K562 (cell line): ENCODE results near the gene CHPF2. TPM values are rescaled to one million over a fixed set of nuclear protein-coding genes. Genes with fewer than 3 reads are reported as not detected.

Experiments used
- ATAC-seq: fragments of 200-7000 bp; cut with Tn5 transposase; 3 replicates; pipeline ENCODE4 v1.9.1; 2020; ENCODE audit warnings: moderate library complexity
- BruUV-seq: library from RNA; stranded (reverse); fragments of 400-500 nt; replicated peaks from 2 replicates; lab custom pipeline; 2021; lab: Mats Ljungman, UMichigan
- CTCF ChIA-PET: fragments of 300-600 bp; formaldehyde crosslinking; extraction: SDS; loops from one replicate; lab custom pipeline; 2021; ENCODE audit warnings: low intra/inter-chr PET ratio; lab: Yijun Ruan, JAX
- POLR2A ChIA-PET: fragments of 300-600, 350-650 bp; sonication (Branson Sonifier 250); formaldehyde crosslinking; extraction: SDS; loops from one replicate; lab custom pipeline; 2021; ENCODE audit warnings: antibody characterized with exemption, inconsistent platforms; lab: Yijun Ruan, JAX
- DNase-seq, 4 experiments: peaks; one replicate each; pipeline versions ENCODE4 v3.0.0 to v3.0.0-alpha.2; 2011 to 2018; ENCODE audit warnings: low spot score in 3 of 4, mixed read lengths in 3 of 4; ENCODE audit errors: extremely low read depth in 1 of 4
- FAIRE-seq: peaks from 2 replicates; lab custom pipeline; 2011; peaks lifted over from hg19 to GRCh38; lab: Jason Lieb, UNC
- H2AFZ ChIP-seq: 2 replicates; pipeline ENCODE4 v1.6.0; 2011; ENCODE audit warnings: low read depth, low read length, control low read depth, inconsistent platforms
- H3K27ac ChIP-seq: fragments of 200-600 bp; 3 replicates; pipeline ENCODE4 v1.8.0; 2011; ENCODE audit warnings: low read depth, mild to moderate bottlenecking, control low read depth, inconsistent platforms, low read length, moderate library complexity, mixed read lengths; ENCODE audit errors: extremely low read depth
- H3K27me3 ChIP-seq, 2 experiments: fragments of 300-600 bp in 1 of 2; 2 replicates in 1 of 2; 3 replicates in 1 of 2; pipeline versions ENCODE4 v1.6.0 to v1.8.0; 2011; ENCODE audit warnings: inconsistent platforms in 2 of 2, low read length in 2 of 2, mild to moderate bottlenecking in 1 of 2, mixed read lengths in 1 of 2, moderate library complexity in 1 of 2; ENCODE audit not compliant: control insufficient read depth in 2 of 2, insufficient read depth in 2 of 2
- H3K36me3 ChIP-seq: fragments of 300-600 bp; 3 replicates; pipeline ENCODE4 v1.8.0; 2011; ENCODE audit warnings: mild to moderate bottlenecking, low read length, inconsistent platforms; ENCODE audit not compliant: control insufficient read depth, insufficient read depth
- H3K4me1 ChIP-seq, 2 experiments: fragments of 200-600 bp in 1 of 2; replicated peaks in 1 of 2; 2 replicates in 1 of 2; 3 replicates in 1 of 2; pipeline versions ENCODE4 v1.5.1 to v1.8.0; 2011; ENCODE audit warnings: inconsistent platforms in 2 of 2, low read length in 2 of 2, mild to moderate bottlenecking in 1 of 2, mixed read lengths in 1 of 2, moderate library complexity in 1 of 2; ENCODE audit not compliant: control insufficient read depth in 2 of 2, insufficient read depth in 2 of 2
- H3K4me2 ChIP-seq: 2 replicates; pipeline ENCODE4 v1.6.1; 2011; ENCODE audit warnings: low read length, control low read depth, inconsistent platforms, mixed read lengths; ENCODE audit not compliant: insufficient read depth
- H3K4me3 ChIP-seq: fragments of 200-600 bp; sonication (generic), shearing (Covaris generic); 2 replicates; pipeline ENCODE4 v1.5.1; 2016; ENCODE audit warnings: control low read depth, inconsistent platforms
- H3K79me2 ChIP-seq: fragments of 200-600 bp; 3 replicates; pipeline ENCODE4 v1.8.0; 2011; ENCODE audit warnings: low read length, inconsistent platforms; ENCODE audit not compliant: control insufficient read depth, insufficient read depth
- H3K9ac ChIP-seq, 2 experiments: 2 replicates each; pipeline versions ENCODE4 v1.6.0 to v1.6.1; 2011; ENCODE audit warnings: low read depth in 2 of 2, low read length in 2 of 2, control low read depth in 1 of 2, inconsistent platforms in 1 of 2, mild to moderate bottlenecking in 1 of 2, mixed read lengths in 1 of 2; ENCODE audit not compliant: insufficient read depth in 1 of 2
- H3K9me1 ChIP-seq: one replicate; pipeline ENCODE4 v1.6.0; 2011; ENCODE audit warnings: inconsistent platforms, mild to moderate bottlenecking, low read length, moderate library complexity; ENCODE audit not compliant: control insufficient read depth, insufficient read depth
- H3K9me3 ChIP-seq: replicated peaks from 2 replicates; pipeline ENCODE4 v1.5.1; 2011; ENCODE audit warnings: low read depth, low read length, inconsistent platforms; ENCODE audit not compliant: control insufficient read depth, insufficient read depth
- H4K20me1 ChIP-seq: replicated peaks from 2 replicates; pipeline ENCODE4 v1.6.1; 2011; ENCODE audit warnings: low read length, inconsistent platforms, mixed read lengths; ENCODE audit not compliant: control insufficient read depth, insufficient read depth
- ADNP ChIP-seq: fragments of 200-800 bp; sonication (Bioruptor generic); IDR thresholded peaks from 2 replicates; pipeline ENCODE4 v1.6.1; 2016; ENCODE audit warnings: missing genetic modification characterization, missing compliant biosample characterization
- ATF1 ChIP-seq, 2 experiments: fragments of 450-650 bp in 1 of 2; IDR thresholded peaks; 2 replicates each; pipeline ENCODE4 v1.6.1; 2016; ENCODE audit warnings: missing compliant biosample characterization in 1 of 2, missing genetic modification characterization in 1 of 2
- BCOR ChIP-seq: fragments of 450-650 bp; IDR thresholded peaks from 2 replicates; pipeline ENCODE4 v1.6.1; 2016
- CEBPG ChIP-seq, 3 experiments: fragments of 200-800 bp in 1 of 3; sonication (Bioruptor generic) in 1 of 3; sonication (generic) in 1 of 3; formaldehyde crosslinking in 1 of 3; IDR thresholded peaks in 2 of 3; conservative IDR thresholded peaks in 1 of 3; 2 replicates each; pipeline versions ENCODE4 v1.6.1 to v1.8.0; 2016 to 2022; ENCODE audit warnings: missing compliant biosample characterization in 2 of 3, missing genetic modification characterization in 2 of 3, mild to moderate bottlenecking in 1 of 3, missing genetic modification reagents in 1 of 3
- GTF2F1 ChIP-seq: IDR thresholded peaks from 2 replicates; pipeline ENCODE4 v1.6.1; 2011; ENCODE audit warnings: low read depth, low read length, improper control_type of control experiment
- IRF2 ChIP-seq: sonication (generic); formaldehyde crosslinking; IDR thresholded peaks from 2 replicates; pipeline ENCODE4 v1.8.1; 2022; ENCODE audit warnings: mild to moderate bottlenecking, missing genetic modification reagents
- MAX ChIP-seq: sonication (generic); formaldehyde crosslinking; IDR thresholded peaks from 2 replicates; pipeline ENCODE4 v1.9.0; 2022; ENCODE audit warnings: mild to moderate bottlenecking, missing genetic modification reagents
- MTA1 ChIP-seq: fragments of 450-650 bp; IDR thresholded peaks from 2 replicates; pipeline ENCODE4 v1.6.1; 2017; ENCODE audit warnings: borderline replicate concordance
- NR0B1 ChIP-seq: fragments of 450-650 bp; IDR thresholded peaks from one replicate; pipeline ENCODE4 v1.6.1; 2018; ENCODE audit warnings: mild to moderate bottlenecking, moderate library complexity; ENCODE audit not compliant: partially characterized antibody
- NUFIP1 ChIP-seq: fragments of 450-650 bp; IDR thresholded peaks from 2 replicates; pipeline ENCODE4 v1.6.1; 2018; ENCODE audit not compliant: partially characterized antibody
- POLR2AphosphoS2 ChIP-seq: IDR thresholded peaks from 2 replicates; pipeline ENCODE4 v1.6.1; 2012; ENCODE audit warnings: low read length, improper control_type of control experiment
- POLR2H ChIP-seq: IDR thresholded peaks from 2 replicates; pipeline ENCODE4 v1.6.1; 2016; ENCODE audit warnings: missing genetic modification characterization, low read depth, mild to moderate bottlenecking, control low read depth, missing compliant biosample characterization, moderate library complexity
- PPARD ChIP-seq: fragments of 250-450 bp; sonication (Bioruptor Pico); IDR thresholded peaks from 2 replicates; pipeline ENCODE4 v1.8.0; 2022; ENCODE audit warnings: inconsistent platforms, mild to moderate bottlenecking, moderate library complexity
- SIRT6 ChIP-seq: IDR thresholded peaks from one replicate; pipeline ENCODE4 v1.6.1; 2012; ENCODE audit warnings: low read depth, mild to moderate bottlenecking, control low read depth, inconsistent platforms, low read length, moderate library complexity
- SRF ChIP-seq, 2 experiments: fragments of 250-450, 450-650 bp in 1 of 2; sonication (Bioruptor Pico) in 1 of 2; sonication (generic) in 1 of 2; formaldehyde crosslinking; IDR thresholded peaks; 2 replicates each; pipeline versions ENCODE4 v1.5.0 to v1.5.1; 2020 to 2022; ENCODE audit warnings: mild to moderate bottlenecking in 1 of 2, missing genetic modification reagents in 1 of 2
- SRSF7 ChIP-seq: fragments of 200-400 bp; formaldehyde crosslinking; optimal IDR thresholded peaks from 2 replicates; pipeline ENCODE3; 2017; ENCODE audit warnings: mild to moderate bottlenecking, low read depth, low read length
- TAF15 ChIP-seq: fragments of 200-400 bp; formaldehyde crosslinking; IDR thresholded peaks from 2 replicates; pipeline ENCODE4 v1.6.1; 2017; ENCODE audit warnings: mild to moderate bottlenecking, low read depth, low read length, moderate library complexity
- TARDBP ChIP-seq: fragments of 450-650 bp; IDR thresholded peaks from 2 replicates; pipeline ENCODE4 v1.6.1; 2016
- ZC3H11A ChIP-seq: IDR thresholded peaks from 2 replicates; pipeline ENCODE4 v1.6.1; 2012; ENCODE audit warnings: low read depth, low read length, improper control_type of control experiment
- ZNF175 ChIP-seq: fragments of 200-800 bp; sonication (Bioruptor generic); IDR thresholded peaks from 2 replicates; pipeline ENCODE4 v1.6.1; 2016; ENCODE audit warnings: low read depth, mild to moderate bottlenecking, missing genetic modification characterization, missing compliant biosample characterization
- ZNF282 ChIP-seq: sonication (generic); formaldehyde crosslinking; IDR thresholded peaks from 2 replicates; pipeline ENCODE4 v1.8.1; 2023; ENCODE audit warnings: missing genetic modification reagents
- ZNF408 ChIP-seq: fragments of 250-450 bp; sonication (Bioruptor Pico); IDR thresholded peaks from 2 replicates; pipeline ENCODE4 v1.4.0; 2020; ENCODE audit warnings: low read depth, mild to moderate bottlenecking, moderate library complexity
- ZNF766 ChIP-seq: fragments of 200-800 bp; sonication (Bioruptor generic); conservative IDR thresholded peaks from 2 replicates; pipeline ENCODE4 v1.6.1; 2016; ENCODE audit warnings: missing genetic modification characterization, missing compliant biosample characterization
- WGBS: fragments of 100-300 bp; shearing (Covaris generic); methylation state at CpG from one replicate; pipeline ENCODE4 v1.1.6; 2016; ENCODE audit warnings: low coverage, mixed read lengths; ENCODE audit not compliant: insufficient coverage; ENCODE audit errors: missing lambda C conversion rate; 5-methylcytosine and 5-hydroxymethylcytosine counted together
- in situ Hi-C: fragments of 300-500 bp; cut with MboI; formaldehyde crosslinking; loops from 4 replicates; pipeline ENCODE4 v1.15.0; 2018; ENCODE audit warnings: inconsistent platforms, mixed read lengths
- intact Hi-C: fragments of 100-400 bp; cut with micrococcal nuclease; formaldehyde crosslinking; loops from 2 replicates; pipeline ENCODE4 v1.14.2; 2022
- polyA plus RNA-seq, 8 experiments: library from polyadenylated mRNA; depleted of rRNA in 4 of 8; stranded (reverse) in 5 of 8; unstranded in 3 of 8; fragments of >200 nt; fragmentation: Nextera tagmentation in 2 of 8; fragmentation: Illumina TruSeq in 1 of 8; extraction: Ambion mirVana in 2 of 8; extraction: Trizol in 1 of 8; gene quantifications; 2 replicates each; pipeline versions ENCODE4 v1.2.1 to v1.2.3, GENCODE V29; 2011 to 2014; ENCODE audit warnings: inconsistent platforms in 1 of 8, missing spikeins in 1 of 8
- total RNA-seq, 7 experiments: library from RNA; depleted of rRNA in 6 of 7; stranded (reverse); fragments of >200 nt in 6 of 7; fragmentation: Illumina TruSeq in 2 of 7; extraction: Trizol in 2 of 7; gene quantifications; 2 replicates each; pipeline versions ENCODE4 v1.2.1 to v1.2.3, GENCODE V29; 2011 to 2021; ENCODE audit warnings: low replicate concordance in 1 of 7

The CHPF2 gene
- total and polyA plus RNA-seq, 9 of the 15 experiments (the other 6 are each of a cell fraction or from before 2014, with no cell fraction given), result 0.08 to 32.8 (median 10.5) TPM

GRCh38 chr7:151249034-151249731 lies 16.9 kb downstream of the CHPF2 start:
- Histone ChIP-seq H3K79me2 (no peaks in the 10 kb centered on the region), H3K27ac (no peak overlapping the region), H3K36me3 (no peaks in the 10 kb centered on the region), H3K4me2 (peak overlapping the region; percentile 66), H4K20me1 (peaks cover 26% of the 10 kb centered on the region; the same call in 1 of the 2 replicates), H3K27me3 (peaks cover 26 to 57% of the 10 kb centered on the region in 2 experiments), H3K4me1 (peaks cover 28 to 78% of the 10 kb centered on the region in 2 experiments), H3K9me3 (no peaks in the 10 kb centered on the region), H3K9ac (peak overlapping the region; percentile 5 to 84; a peak in 2 of 4 replicates), H2AFZ (peak overlapping the region; percentile 68), H3K4me3 (peak overlapping the region; percentile 32; the same call in 1 of the 2 replicates), H3K9me1 (peaks cover 4% of the 10 kb centered on the region)
- in situ Hi-C loops (no loop called here), intact Hi-C loops (no loop called here)
- 18% methylated on average over 43 of the region's 45 CpGs for WGBS
- no peak for FAIRE-seq
- POLR2A ChIA-PET, result interaction anchor here (0.7 to 1.7 kb wide), 3 partner anchors 23 to 73 kb away, joined by 3 to 6 read pairs (median 4); no protein-coding TSS in a partner anchor
- BruUV-seq, result no TSS peak
- ATAC-seq, result peak; percentile 5
- CTCF ChIA-PET, result interaction anchor here (1.6 kb wide), 1 partner anchor 54 kb away, joined by 11 read pairs; no protein-coding TSS in a partner anchor
- peak in 3 of 4 experiments; percentile 56 to 63 (median 61) for DNase-seq
- no peak for TF ChIP-seq NR0B1
- no peak for TF ChIP-seq ZNF408 (CRISPR knock-in tag)
- TF ChIP-seq TARDBP, result no peak
- TF ChIP-seq ZNF766, result no peak
- TF ChIP-seq CEBPG (CRISPR knock-in tag; IDR thresholded peaks at IDR 0.05), result no peak
- TF ChIP-seq CEBPG (tag; conservative IDR thresholded peaks at IDR 0.05 in 1 of 2, IDR thresholded peaks at IDR 0.05 in 1 of 2), result no peak
- no peak for TF ChIP-seq BCOR
- no peak for TF ChIP-seq TAF15
- TF ChIP-seq PPARD (CRISPR knock-in tag), result no peak
- TF ChIP-seq MAX, result peak; percentile 21; the same call in 1 of the 2 replicates
- no peak for TF ChIP-seq POLR2H (tag)
- TF ChIP-seq SRSF7, result no peak
- no peak for TF ChIP-seq ATF1 (CRISPR knock-in tag; IDR thresholded peaks at IDR 0.05)
- no peak for TF ChIP-seq ATF1 (tag; IDR thresholded peaks at IDR 0.05)
- no peak for TF ChIP-seq MTA1
- no peak for TF ChIP-seq ZNF175 (CRISPR knock-in tag)
- TF ChIP-seq SIRT6, result no peak
- no peak for TF ChIP-seq SRF (CRISPR knock-in tag; IDR thresholded peaks at IDR 0.05)
- no peak for TF ChIP-seq ADNP (tag)
- no peak for TF ChIP-seq ZC3H11A
- TF ChIP-seq GTF2F1, result no peak
- no peak for TF ChIP-seq IRF2 (CRISPR knock-in tag)
- no peak for TF ChIP-seq ZNF282 (CRISPR knock-in tag)
- TF ChIP-seq POLR2AphosphoS2, result no peak
- no peak for TF ChIP-seq NUFIP1
